ENCODE measurements around the gene DIP2B.
"Not testable (repeated sequence)": the region's sequence is repeated elsewhere in the genome, so short reads cannot be mapped to it uniquely, and the experiment has no call there.

The DIP2B gene

DNA sequence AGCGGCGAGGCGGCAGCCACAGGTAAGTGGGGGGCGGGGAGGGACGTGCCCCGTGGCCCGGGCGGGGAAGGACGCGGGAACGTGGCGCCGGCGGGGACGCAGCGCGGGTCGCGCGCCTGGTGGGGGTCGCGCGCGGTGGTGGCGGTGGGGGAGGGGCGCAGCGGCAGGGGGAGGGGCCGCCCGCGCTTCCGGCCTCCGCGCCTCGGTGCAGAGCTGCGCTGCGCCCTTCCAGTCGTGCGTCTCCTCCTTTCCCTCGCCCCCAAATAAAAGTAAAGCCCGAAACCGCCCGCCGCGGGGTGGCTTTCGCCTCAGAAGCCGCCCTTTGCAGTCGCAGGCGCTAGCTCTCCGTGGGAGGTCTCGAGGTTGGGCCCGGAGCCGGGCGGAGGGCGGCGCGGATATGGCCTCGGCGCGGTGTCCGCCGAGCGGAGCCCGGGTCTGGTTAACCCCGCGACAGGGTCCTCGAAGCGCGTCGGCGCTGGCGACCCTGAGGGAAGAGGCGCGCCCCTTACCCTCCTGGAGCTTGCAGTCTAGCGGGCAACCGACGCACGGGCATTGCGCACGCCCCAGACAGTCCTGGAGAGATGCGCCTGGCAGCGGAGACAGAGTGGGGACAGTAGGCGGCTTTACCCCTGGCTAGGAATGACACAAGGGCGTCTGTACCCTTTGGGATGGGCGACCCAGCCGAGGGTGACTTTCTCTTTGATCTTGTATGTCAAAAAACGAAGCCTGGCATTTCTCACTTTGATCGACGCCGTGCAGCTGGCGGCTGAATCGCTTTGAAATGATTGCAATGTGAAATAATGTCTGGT is 259.7 kb downstream of the DIP2B start:
- H3K4me3 ChIP-seq (ENCODE audit: low read depth, low read length), result peak overlapping the region; percentile 98
- TF ChIP-seq MAX (IDR thresholded peaks at IDR 0.05; ENCODE audit: low read depth, low read length) (no peak; the same call in 1 of the 2 replicates), POLR2A (IDR thresholded peaks at IDR 0.05; ENCODE audit: extremely low read depth, insufficient read length) (peak; percentile 47), MYC (IDR thresholded peaks at IDR 0.05; ENCODE audit: low read depth, low read length) (peak; percentile 46)
- DNase-seq (ENCODE audit: low read depth), result peak; percentile 81

GRCh38 chr12:50765095-50765911 is 260.5 kb downstream of the DIP2B start:
- peak; percentile 74 for DNase-seq (ENCODE audit: low read depth)
- TF ChIP-seq MAX (IDR thresholded peaks at IDR 0.05; ENCODE audit: low read depth, low read length) (peak; percentile 40; the same call in 1 of the 2 replicates), POLR2A (IDR thresholded peaks at IDR 0.05; ENCODE audit: extremely low read depth, insufficient read length) (no peak), CTCF (IDR thresholded peaks at IDR 0.05; ENCODE audit: low read depth, low read length) (peak; percentile 73)
- H3K4me3 ChIP-seq (ENCODE audit: low read depth, low read length), result peak overlapping the region; percentile 98

- no peak for TF ChIP-seq MYC (IDR thresholded peaks at IDR 0.05; ENCODE audit: low read depth, low read length)
- TF ChIP-seq MAX (IDR thresholded peaks at IDR 0.05; ENCODE audit: low read depth, low read length), result no peak
- no peak for TF ChIP-seq CTCF (IDR thresholded peaks at IDR 0.05; ENCODE audit: low read depth, low read length)
- no peak for TF ChIP-seq POLR2A (IDR thresholded peaks at IDR 0.05; ENCODE audit: extremely low read depth, insufficient read length)
- H3K4me3 ChIP-seq (ENCODE audit: low read depth, low read length), result no peak overlapping the region
- no peak for DNase-seq (ENCODE audit: low read depth)
Measured at GRCh38 chr12:50768391-50768790, 263.6 kb downstream of the DIP2B start.

GRCh38 chr12:50768813-50769212 is 264.0 kb downstream of the DIP2B start:
- H3K4me3 ChIP-seq (ENCODE audit: low read depth, low read length), result not testable (repeated sequence)
- peak; percentile 25 for DNase-seq (ENCODE audit: low read depth)

- no peak overlapping the region for H3K4me3 ChIP-seq (ENCODE audit: low read depth, low read length)
- TF ChIP-seq MAX (IDR thresholded peaks at IDR 0.05; ENCODE audit: low read depth, low read length) (no peak), MYC (IDR thresholded peaks at IDR 0.05; ENCODE audit: low read depth, low read length) (no peak), POLR2A (IDR thresholded peaks at IDR 0.05; ENCODE audit: extremely low read depth, insufficient read length) (no peak), CTCF (IDR thresholded peaks at IDR 0.05; ENCODE audit: low read depth, low read length) (no peak)
- DNase-seq (ENCODE audit: low read depth), result no peak
Measured at GRCh38 chr12:50771409-50771808, 266.6 kb downstream of the DIP2B start.

DNA sequence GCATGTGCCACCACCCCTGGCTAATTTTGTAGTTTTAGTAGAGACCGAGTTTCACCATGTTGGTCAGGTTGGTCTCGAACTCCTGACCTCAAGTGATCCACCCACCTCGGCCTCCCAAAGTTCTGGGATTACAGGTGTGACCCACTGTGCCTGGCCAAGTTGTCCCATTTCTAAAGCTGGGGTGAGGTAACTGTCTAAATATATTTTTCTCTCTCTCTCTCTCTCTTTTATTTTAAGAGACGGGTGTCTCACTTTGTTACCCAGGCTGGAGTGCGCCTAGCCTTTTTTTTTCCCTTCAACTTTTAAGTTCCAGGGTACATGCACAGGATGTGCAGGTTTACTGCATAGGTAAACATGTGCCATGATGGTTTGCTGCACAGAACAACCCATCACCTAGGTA is 267.7 kb downstream of the DIP2B start:
- H3K4me3 ChIP-seq (ENCODE audit: low read depth, low read length), result no peak overlapping the region
- no peak for DNase-seq (ENCODE audit: low read depth)
- TF ChIP-seq MAX (IDR thresholded peaks at IDR 0.05; ENCODE audit: low read depth, low read length), result no peak
- no peak for TF ChIP-seq MYC (IDR thresholded peaks at IDR 0.05; ENCODE audit: low read depth, low read length)
- TF ChIP-seq CTCF (IDR thresholded peaks at IDR 0.05; ENCODE audit: low read depth, low read length), result no peak
- no peak for TF ChIP-seq POLR2A (IDR thresholded peaks at IDR 0.05; ENCODE audit: extremely low read depth, insufficient read length)

Measured in NB4 (cell line).